SU-DHL-6 (cell line): ENCODE results near the gene SIGLEC9.

ENCODE experiments used
- H2AFZ ChIP-seq: fragments of 200-600 bp; sonication (generic); 2 replicates; pipeline ENCODE4 v1.6.1; 2014; ENCODE audit warnings: low read depth, mild to moderate bottlenecking, moderate library complexity, mixed read lengths, antibody characterized with exemption, low read length; ENCODE audit not compliant: severe bottlenecking
- H3F3A ChIP-seq: fragments of 200-600 bp; shearing (Covaris generic); 2 replicates; pipeline ENCODE4 v1.6.0; 2016; ENCODE audit warnings: antibody characterized with exemption, mild to moderate bottlenecking; ENCODE audit not compliant: insufficient read depth
- H3K27ac ChIP-seq: fragments of 200-600 bp; sonication (generic); 2 replicates; pipeline ENCODE4 v1.5.1; 2016; ENCODE audit warnings: low read depth, mild to moderate bottlenecking, low read length, moderate library complexity, mixed read lengths
- H3K27me3 ChIP-seq: fragments of 200-600 bp; sonication (generic), shearing (Covaris generic); 2 replicates; pipeline ENCODE4 v1.6.0; 2014; ENCODE audit warnings: mild to moderate bottlenecking, low read length
- H3K36me3 ChIP-seq: fragments of 200-600 bp; sonication (generic); 2 replicates; pipeline ENCODE4 v1.6.1; 2014; ENCODE audit warnings: mild to moderate bottlenecking, low read length, mixed read lengths
- H3K4me2 ChIP-seq: fragments of 300-600, 200-600 bp; shearing (Covaris generic), sonication (generic); 2 replicates; pipeline ENCODE4 v1.6.0; 2014; ENCODE audit warnings: low read length, low read depth, mild to moderate bottlenecking; ENCODE audit not compliant: poor library complexity, severe bottlenecking
- H3K4me3 ChIP-seq: fragments of 200-600 bp; sonication (generic); 2 replicates; pipeline ENCODE4 v1.5.1; 2014; ENCODE audit warnings: antibody characterized with exemption, low read length, mild to moderate bottlenecking, mixed read lengths; ENCODE audit not compliant: insufficient read depth, poor library complexity, severe bottlenecking
- H3K79me2 ChIP-seq: fragments of 200-600 bp; sonication (generic); 2 replicates; pipeline ENCODE4 v1.6.1; 2014; ENCODE audit warnings: mild to moderate bottlenecking, low read length, moderate library complexity; ENCODE audit not compliant: insufficient read depth
- H3K9ac ChIP-seq: fragments of 200-600 bp; sonication (generic); 2 replicates; pipeline ENCODE4 v1.7.0; 2014; ENCODE audit warnings: mild to moderate bottlenecking, low read length
- H3K9me2 ChIP-seq: fragments of 200-600 bp; sonication (generic); replicated peaks from 2 replicates; pipeline ENCODE4 v1.6.1; 2014; ENCODE audit warnings: low read length; ENCODE audit not compliant: insufficient read depth
- H3K9me3 ChIP-seq: fragments of 200-600 bp; sonication (generic); 2 replicates; pipeline ENCODE4 v1.6.1; 2014; ENCODE audit warnings: low read length, mixed read lengths; ENCODE audit not compliant: insufficient read depth
- H4K20me1 ChIP-seq: fragments of 200-600 bp; sonication (generic); 2 replicates; pipeline ENCODE4 v1.6.1; 2014; ENCODE audit warnings: low read depth, mild to moderate bottlenecking, antibody characterized with exemption, low read length, moderate library complexity, mixed read lengths
- EZH2phosphoT487 ChIP-seq: fragments of 200-600 bp; sonication (generic), shearing (Covaris generic); conservative IDR thresholded peaks from 2 replicates; pipeline ENCODE4 v1.6.1; 2018; ENCODE audit warnings: mild to moderate bottlenecking, antibody characterized with exemption, low read length, moderate library complexity, mixed read lengths
- TF ChIP-seq, protein P1 (sequence below): fragments of 200-600 bp; sonication (generic); IDR thresholded peaks from one replicate; pipeline ENCODE4 v1.5.1; 2017; ENCODE audit warnings: antibody characterized with exemption, mild to moderate bottlenecking, low read length, moderate library complexity; ENCODE audit not compliant: insufficient read depth, poor library complexity, severe bottlenecking

SIGLEC9 gene

DNA sequence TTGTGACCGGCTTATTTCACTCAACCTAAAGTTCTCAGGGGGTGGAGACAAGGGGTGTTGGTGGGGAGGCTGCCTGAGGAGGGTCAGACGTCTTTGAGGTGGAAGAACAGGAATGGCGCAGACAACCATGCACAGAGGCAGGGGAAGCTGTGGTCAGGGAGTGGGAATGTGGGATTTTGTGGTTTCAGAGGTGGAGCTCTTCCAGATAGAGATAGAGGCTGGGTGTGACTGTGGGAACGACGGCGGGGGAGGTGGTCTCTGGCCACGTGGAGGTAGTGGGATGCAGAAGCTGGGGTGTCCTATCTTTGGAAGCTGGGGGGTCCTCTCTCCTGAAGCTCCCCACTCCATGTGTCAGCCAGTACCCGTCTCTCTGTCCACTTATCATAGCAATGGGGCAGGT is 34.2 kb upstream of the SIGLEC9 start:
- H3K36me3 ChIP-seq: no peaks in the 10 kb centered on the region
- no peaks in the 10 kb centered on the region for H3K9me2 ChIP-seq
- H3K79me2 ChIP-seq: no peaks in the 10 kb centered on the region
- no peaks in the 10 kb centered on the region for H3K27me3 ChIP-seq
- TF ChIP-seq, protein P1, sequence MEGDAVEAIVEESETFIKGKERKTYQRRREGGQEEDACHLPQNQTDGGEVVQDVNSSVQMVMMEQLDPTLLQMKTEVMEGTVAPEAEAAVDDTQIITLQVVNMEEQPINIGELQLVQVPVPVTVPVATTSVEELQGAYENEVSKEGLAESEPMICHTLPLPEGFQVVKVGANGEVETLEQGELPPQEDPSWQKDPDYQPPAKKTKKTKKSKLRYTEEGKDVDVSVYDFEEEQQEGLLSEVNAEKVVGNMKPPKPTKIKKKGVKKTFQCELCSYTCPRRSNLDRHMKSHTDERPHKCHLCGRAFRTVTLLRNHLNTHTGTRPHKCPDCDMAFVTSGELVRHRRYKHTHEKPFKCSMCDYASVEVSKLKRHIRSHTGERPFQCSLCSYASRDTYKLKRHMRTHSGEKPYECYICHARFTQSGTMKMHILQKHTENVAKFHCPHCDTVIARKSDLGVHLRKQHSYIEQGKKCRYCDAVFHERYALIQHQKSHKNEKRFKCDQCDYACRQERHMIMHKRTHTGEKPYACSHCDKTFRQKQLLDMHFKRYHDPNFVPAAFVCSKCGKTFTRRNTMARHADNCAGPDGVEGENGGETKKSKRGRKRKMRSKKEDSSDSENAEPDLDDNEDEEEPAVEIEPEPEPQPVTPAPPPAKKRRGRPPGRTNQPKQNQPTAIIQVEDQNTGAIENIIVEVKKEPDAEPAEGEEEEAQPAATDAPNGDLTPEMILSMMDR: no peak
- no peak for TF ChIP-seq EZH2phosphoT487
- H3K9ac ChIP-seq: no peak overlapping the region
- no peak overlapping the region for H2AFZ ChIP-seq
- no peak overlapping the region for H3K4me3 ChIP-seq
- no peaks in the 10 kb centered on the region for H3F3A ChIP-seq
- no peak overlapping the region for H3K27ac ChIP-seq
- H3K4me2 ChIP-seq: no peak overlapping the region
- H3K9me3 ChIP-seq: no peaks in the 10 kb centered on the region
- peaks cover 2% of the 10 kb centered on the region; the same call in 1 of the 2 replicates for H4K20me1 ChIP-seq

DNA sequence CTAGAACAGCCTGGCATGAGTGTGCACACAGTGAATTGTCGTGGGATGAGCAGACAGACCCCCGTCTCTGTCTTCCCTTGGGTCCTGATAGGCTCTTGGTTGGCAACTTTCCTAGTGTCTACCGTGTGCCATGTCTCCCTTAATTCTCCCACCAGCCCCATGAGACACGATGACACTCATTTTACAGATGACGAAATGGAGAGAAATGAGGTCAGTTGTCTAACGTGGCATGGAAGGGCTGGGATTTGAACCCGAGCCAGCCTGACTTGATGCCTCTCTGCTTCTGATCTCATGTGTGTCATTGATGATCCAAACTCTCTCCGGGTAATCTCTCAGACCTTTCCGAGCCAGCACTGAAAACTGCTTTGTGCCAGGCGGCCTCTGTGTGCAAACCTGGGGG is 33.6 kb upstream of the SIGLEC9 start:
- no peak overlapping the region for H3K9ac ChIP-seq
- H3K4me2 ChIP-seq: no peak overlapping the region
- H3K27me3 ChIP-seq: no peaks in the 10 kb centered on the region
- TF ChIP-seq, protein P1: no peak
- TF ChIP-seq EZH2phosphoT487: no peak
- no peak overlapping the region for H3K27ac ChIP-seq
- no peaks in the 10 kb centered on the region for H3K9me2 ChIP-seq
- no peaks in the 10 kb centered on the region for H3F3A ChIP-seq
- no peak overlapping the region for H3K4me3 ChIP-seq
- no peak overlapping the region for H2AFZ ChIP-seq
- H3K9me3 ChIP-seq: no peaks in the 10 kb centered on the region
- H3K79me2 ChIP-seq: no peaks in the 10 kb centered on the region
- H4K20me1 ChIP-seq: peaks cover 2% of the 10 kb centered on the region; the same call in 1 of the 2 replicates
- no peaks in the 10 kb centered on the region for H3K36me3 ChIP-seq

- no peak overlapping the region for H2AFZ ChIP-seq
- peaks cover 2% of the 10 kb centered on the region; the same call in 1 of the 2 replicates for H4K20me1 ChIP-seq
- no peak overlapping the region for H3K27ac ChIP-seq
- no peak overlapping the region for H3K4me2 ChIP-seq
- H3K9ac ChIP-seq: no peak overlapping the region
- H3K9me3 ChIP-seq: no peaks in the 10 kb centered on the region
- no peaks in the 10 kb centered on the region for H3K27me3 ChIP-seq
- H3F3A ChIP-seq: no peaks in the 10 kb centered on the region
- H3K9me2 ChIP-seq: no peaks in the 10 kb centered on the region
- H3K4me3 ChIP-seq: no peak overlapping the region
- TF ChIP-seq EZH2phosphoT487: no peak
- TF ChIP-seq, protein P1: no peak
- no peaks in the 10 kb centered on the region for H3K79me2 ChIP-seq
- H3K36me3 ChIP-seq: no peaks in the 10 kb centered on the region
Observed at GRCh38 chr19:51091895-51092873, 32.5 kb upstream of the SIGLEC9 start.
